Measurements from ENCODE around the gene PRSS12. TPM values are rescaled to one million over a fixed set of nuclear protein-coding genes. Genes with fewer than 3 reads are reported as not detected.

Gene PRSS12
- total and polyA plus RNA-seq, 2 experiments from 2014 or later: 5.5 to 12.9 TPM

GRCh38 chr4:118235566-118236120 is 117.2 kb downstream of the PRSS12 start:
- H3K4me3 Mint-ChIP-seq: no peak overlapping the region
- H3K27ac Mint-ChIP-seq: no peak overlapping the region
- Histone ChIP-seq H3K36me3 (ENCODE audit: insufficient read depth) (no peaks in the 10 kb centered on the region), H3F3A (replicated peaks; ENCODE audit: low read depth) (no peaks in the 10 kb centered on the region), H3K27me3 (ENCODE audit: insufficient read depth) (no peaks in the 10 kb centered on the region), H3K9me2 (ENCODE audit: insufficient read depth) (no peaks in the 10 kb centered on the region), H3K79me2 (replicated peaks; ENCODE audit: insufficient read depth) (no peaks in the 10 kb centered on the region), H4K20me1 (replicated peaks; ENCODE audit: insufficient read depth) (no peaks in the 10 kb centered on the region), H3K4me3 (no peak overlapping the region), H3K4me1 (ENCODE audit: insufficient read depth) (no peaks in the 10 kb centered on the region; the same call in 1 of the 2 replicates), H3K4me2 (no peak overlapping the region), H3K27ac (ENCODE audit: low read depth) (no peak overlapping the region), H2AFZ (no peak overlapping the region)
- H3K4me1 Mint-ChIP-seq: peaks cover 15% of the 10 kb centered on the region
- ATAC-seq (no peak), DNase-seq (ENCODE audit: low spot score) (no peak)
- no peaks in the 10 kb centered on the region for H3K36me3 Mint-ChIP-seq (ENCODE audit: low read depth)
- TF ChIP-seq STAT1 (IDR thresholded peaks at IDR 0.05; ENCODE audit: unreplicated experiment): no peak
- TF ChIP-seq POLR2AphosphoS5 (IDR thresholded peaks at IDR 0.05; ENCODE audit: low read depth): no peak
- no peak for TF ChIP-seq ETS1 (IDR thresholded peaks at IDR 0.05)
- no peak for TF ChIP-seq EZH2phosphoT487 (IDR thresholded peaks at IDR 0.05; ENCODE audit: unreplicated experiment)
- no peak for TF ChIP-seq CTCF (conservative IDR thresholded peaks at IDR 0.05; ENCODE audit: low read depth in 2 of 2)
- no peak for TF ChIP-seq ZNF114 (CRISPR knock-in tag; IDR thresholded peaks at IDR 0.05)
- TF ChIP-seq EZH2 (IDR thresholded peaks at IDR 0.05; ENCODE audit: low read depth, unreplicated experiment): no peak
- no peak for TF ChIP-seq NANOG (IDR thresholded peaks at IDR 0.05; ENCODE audit: borderline replicate concordance)
- TF ChIP-seq CREB1 (CRISPR knock-in tag; IDR thresholded peaks at IDR 0.05; ENCODE audit: low read depth): no peak
- no peak for TF ChIP-seq ZNF331 (CRISPR knock-in tag; IDR thresholded peaks at IDR 0.05; ENCODE audit: low read depth)
- no peak for TF ChIP-seq ZNF462 (CRISPR knock-in tag; IDR thresholded peaks at IDR 0.05)
- no peak for TF ChIP-seq REST (IDR thresholded peaks at IDR 0.05; ENCODE audit: unreplicated experiment)
- H3K27me3 Mint-ChIP-seq (ENCODE audit: insufficient read depth, low read depth, poor library complexity): peaks cover 1% of the 10 kb centered on the region
- H3K9me3 Mint-ChIP-seq: no peaks in the 10 kb centered on the region

Data from GM23338 (cell line).